DND-41 (cell line): ENCODE measurements around the gene NECTIN2.

Source experiments
- ATAC-seq: fragments of 200-7000 bp; cut with Tn5 transposase; 3 replicates; pipeline ENCODE4 v1.9.1; 2021; ENCODE audit warnings: low read depth; ENCODE audit not compliant: insufficient read depth
- DNase-seq: peaks from one replicate; pipeline ENCODE4 v3.0.0-alpha.2; 2020
- H2AFZ ChIP-seq: 2 replicates; pipeline ENCODE4 v1.6.0; 2012; ENCODE audit warnings: low read depth, low read length
- H3K27ac ChIP-seq: 2 replicates; pipeline ENCODE4 v1.5.1; 2012; ENCODE audit warnings: low read length, inconsistent platforms
- H3K27me3 ChIP-seq: fragments of 200-600 bp; sonication (generic); 2 replicates; pipeline ENCODE4 v1.6.0; 2012; ENCODE audit warnings: low read length, mild to moderate bottlenecking, inconsistent platforms; ENCODE audit not compliant: insufficient read depth, poor library complexity
- H3K36me3 ChIP-seq: 2 replicates; pipeline ENCODE4 v1.5.1; 2012; ENCODE audit warnings: low read length, inconsistent platforms; ENCODE audit not compliant: insufficient read depth
- H3K4me1 ChIP-seq: 2 replicates; pipeline ENCODE4 v1.5.1; 2012; ENCODE audit warnings: mild to moderate bottlenecking, low read length; ENCODE audit not compliant: insufficient read depth
- H3K4me2 ChIP-seq: 2 replicates; pipeline ENCODE4 v1.6.0; 2012; ENCODE audit warnings: mild to moderate bottlenecking, moderate library complexity, low read length, inconsistent platforms; ENCODE audit not compliant: insufficient read depth
- H3K4me3 ChIP-seq, 2 experiments: fragments of 200-600 bp in 1 of 2; shearing (Covaris generic) in 1 of 2; 2 replicates each; pipeline ENCODE4 v1.5.1; 2012 to 2016; ENCODE audit warnings: inconsistent platforms in 2 of 2, low read length in 2 of 2, mild to moderate bottlenecking in 2 of 2, low read depth in 1 of 2, moderate library complexity in 1 of 2
- H3K79me2 ChIP-seq: 2 replicates; pipeline ENCODE4 v1.6.0; 2012; ENCODE audit warnings: low read length, inconsistent platforms; ENCODE audit not compliant: insufficient read depth
- H3K9ac ChIP-seq: 2 replicates; pipeline ENCODE4 v1.6.0; 2012; ENCODE audit warnings: low read depth, mild to moderate bottlenecking, inconsistent platforms, low read length, moderate library complexity
- H3K9me3 ChIP-seq: 2 replicates; pipeline ENCODE4 v1.5.1; 2012; ENCODE audit warnings: low read length, moderate library complexity, mild to moderate bottlenecking, inconsistent platforms; ENCODE audit not compliant: insufficient read depth, severe bottlenecking
- H4K20me1 ChIP-seq: 2 replicates; pipeline ENCODE4 v1.6.0; 2012; ENCODE audit warnings: low read length; ENCODE audit not compliant: insufficient read depth
- EZH2 ChIP-seq: IDR thresholded peaks from 3 replicates; pipeline ENCODE4 v1.6.1; 2012; ENCODE audit warnings: borderline replicate concordance, low read depth, mild to moderate bottlenecking, moderate library complexity, low read length, inconsistent platforms; ENCODE audit not compliant: severe bottlenecking
- TF ChIP-seq, protein P1 (sequence below): IDR thresholded peaks from 2 replicates; pipeline ENCODE4 v1.5.1; 2012; ENCODE audit warnings: borderline replicate concordance, low read length, moderate library complexity, mild to moderate bottlenecking; ENCODE audit not compliant: poor library complexity, severe bottlenecking; ENCODE audit errors: extremely low read depth

Gene NECTIN2

DNA sequence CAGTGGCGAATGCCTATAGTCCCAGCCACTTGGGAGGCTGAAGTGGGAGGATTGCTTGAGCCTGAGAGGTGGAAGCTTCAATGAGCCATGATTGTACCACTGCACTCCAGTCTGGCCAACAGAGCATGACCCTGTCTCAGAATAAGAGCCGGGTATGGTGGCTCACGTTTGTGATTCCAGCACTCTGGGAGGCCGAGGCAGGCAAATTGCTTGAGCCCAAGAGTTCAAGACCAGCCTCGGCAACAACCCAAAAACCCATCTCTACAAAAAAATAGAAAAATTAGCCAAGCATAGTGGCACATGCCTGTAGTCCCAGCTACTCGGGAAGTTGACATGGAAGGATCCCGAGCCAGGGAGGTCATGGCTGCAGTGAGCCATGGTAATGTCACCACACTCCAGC is 5.3 kb upstream of the NECTIN2 start:
- DNase-seq (no peak), ATAC-seq (no peak)
- Histone ChIP-seq H3K36me3 (no peaks in the 10 kb centered on the region), H3K4me2 (no peak overlapping the region), H3K4me1 (peaks cover 13% of the 10 kb centered on the region), H3K4me3 (no peak overlapping the region), H3K9me3 (no peaks in the 10 kb centered on the region), H3K9ac (no peak overlapping the region), H4K20me1 (no peaks in the 10 kb centered on the region; the same call in 1 of the 2 replicates), H3K27me3 (no peaks in the 10 kb centered on the region), H3K27ac (no peak overlapping the region), H2AFZ (no peak overlapping the region), H3K79me2 (no peaks in the 10 kb centered on the region)
- no peak for TF ChIP-seq EZH2
- TF ChIP-seq, protein P1, sequence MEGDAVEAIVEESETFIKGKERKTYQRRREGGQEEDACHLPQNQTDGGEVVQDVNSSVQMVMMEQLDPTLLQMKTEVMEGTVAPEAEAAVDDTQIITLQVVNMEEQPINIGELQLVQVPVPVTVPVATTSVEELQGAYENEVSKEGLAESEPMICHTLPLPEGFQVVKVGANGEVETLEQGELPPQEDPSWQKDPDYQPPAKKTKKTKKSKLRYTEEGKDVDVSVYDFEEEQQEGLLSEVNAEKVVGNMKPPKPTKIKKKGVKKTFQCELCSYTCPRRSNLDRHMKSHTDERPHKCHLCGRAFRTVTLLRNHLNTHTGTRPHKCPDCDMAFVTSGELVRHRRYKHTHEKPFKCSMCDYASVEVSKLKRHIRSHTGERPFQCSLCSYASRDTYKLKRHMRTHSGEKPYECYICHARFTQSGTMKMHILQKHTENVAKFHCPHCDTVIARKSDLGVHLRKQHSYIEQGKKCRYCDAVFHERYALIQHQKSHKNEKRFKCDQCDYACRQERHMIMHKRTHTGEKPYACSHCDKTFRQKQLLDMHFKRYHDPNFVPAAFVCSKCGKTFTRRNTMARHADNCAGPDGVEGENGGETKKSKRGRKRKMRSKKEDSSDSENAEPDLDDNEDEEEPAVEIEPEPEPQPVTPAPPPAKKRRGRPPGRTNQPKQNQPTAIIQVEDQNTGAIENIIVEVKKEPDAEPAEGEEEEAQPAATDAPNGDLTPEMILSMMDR: no peak

DNA sequence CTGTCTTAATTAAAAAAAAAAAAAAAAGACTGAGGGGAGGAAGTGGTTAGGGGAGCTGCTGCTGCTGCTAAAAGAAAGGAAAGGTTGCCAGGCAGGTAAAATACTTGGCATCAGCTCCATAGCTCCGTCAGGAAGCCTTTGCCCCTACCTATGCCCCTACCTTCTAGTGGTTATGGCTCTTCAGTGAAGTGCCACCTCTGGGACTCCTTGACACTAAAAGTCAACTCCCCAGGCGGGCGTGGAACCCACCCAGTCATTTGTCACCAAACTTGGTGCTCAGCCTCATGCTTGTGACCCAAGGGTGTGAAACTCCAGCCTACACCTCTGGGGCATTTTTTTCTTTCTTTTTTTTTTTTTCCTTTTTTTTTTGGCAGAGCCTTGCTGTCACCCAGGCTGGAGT is 4.9 kb upstream of the NECTIN2 start:
- TF ChIP-seq, protein P1: no peak
- TF ChIP-seq EZH2: no peak
- no peaks in the 10 kb centered on the region for H3K27me3 ChIP-seq
- no peaks in the 10 kb centered on the region for H3K79me2 ChIP-seq

DNA sequence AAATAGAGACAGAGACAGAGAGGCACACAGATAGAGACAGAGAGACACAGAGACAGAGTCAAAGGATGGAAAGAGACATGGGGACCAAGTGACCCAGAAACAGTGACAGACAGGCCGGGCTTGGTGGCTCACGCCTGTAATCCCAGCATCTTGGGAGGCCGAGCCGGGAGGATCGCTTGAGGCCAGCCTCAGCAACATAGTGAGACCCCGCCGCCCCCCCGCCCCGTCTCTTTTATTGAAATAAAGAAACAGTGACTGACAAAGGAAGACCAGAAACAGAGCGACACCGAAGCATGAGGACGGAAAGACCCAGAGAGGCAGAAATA is 848 bp upstream of the NECTIN2 start:
- DNase-seq: no peak

More for the DNA sequence above, 4.9 kb upstream of the NECTIN2 start:
- DNase-seq (no peak), ATAC-seq (no peak)
- no peak overlapping the region for H2AFZ ChIP-seq
- H3K9me3 ChIP-seq: no peaks in the 10 kb centered on the region
- H3K4me2 ChIP-seq: no peak overlapping the region
- H3K4me3 ChIP-seq: no peak overlapping the region
- H3K27ac ChIP-seq: no peak overlapping the region
- no peaks in the 10 kb centered on the region; the same call in 1 of the 2 replicates for H4K20me1 ChIP-seq
- H3K36me3 ChIP-seq: no peaks in the 10 kb centered on the region
- peaks cover 17% of the 10 kb centered on the region for H3K4me1 ChIP-seq
- H3K9ac ChIP-seq: no peak overlapping the region

More for the DNA sequence above, 848 bp upstream of the NECTIN2 start:
- Histone ChIP-seq H3K79me2 (no peaks in the 10 kb centered on the region), H3K27me3 (no peaks in the 10 kb centered on the region), H3K9ac (no peak overlapping the region), H4K20me1 (no peaks in the 10 kb centered on the region; the same call in 1 of the 2 replicates), H3K4me1 (peaks cover 26% of the 10 kb centered on the region), H3K9me3 (no peaks in the 10 kb centered on the region), H3K36me3 (no peaks in the 10 kb centered on the region), H3K27ac (no peak overlapping the region), H2AFZ (peak overlapping the region; percentile 76), H3K4me3 (peak overlapping the region in 1 of 2 experiments; percentile 57; a peak in 1 of 4 replicates), H3K4me2 (peak overlapping the region; percentile 75)
- ATAC-seq: no peak
- TF ChIP-seq EZH2: no peak
- TF ChIP-seq, protein P1: no peak
